Parathyroid adenoma (tissue), 2 donors: ENCODE measurements around the gene ITPR1.

ENCODE experiments used
- H2AFZ ChIP-seq: fragments of 300-600 bp; sonication (generic); one replicate; pipeline ENCODE4 v1.7.0; 2017; ENCODE audit warnings: antibody characterized with exemption, mild to moderate bottlenecking
- H3K27ac ChIP-seq: fragments of 300-600 bp; sonication (generic); one replicate; pipeline ENCODE4 v1.7.0; 2017
- H3K27me3 ChIP-seq: fragments of 300-600 bp; sonication (generic); one replicate; pipeline ENCODE4 v1.7.0; 2017; ENCODE audit warnings: low read length; ENCODE audit not compliant: control insufficient read depth, insufficient read depth
- H3K36me3 ChIP-seq: fragments of 300-600 bp; sonication (generic); one replicate; pipeline ENCODE4 v1.7.0; 2017; ENCODE audit warnings: low read length; ENCODE audit not compliant: control insufficient read depth, insufficient read depth
- H3K4me1 ChIP-seq: fragments of 300-600 bp; sonication (generic); one replicate; pipeline ENCODE4 v1.7.0; 2017; ENCODE audit warnings: control low read depth
- H3K4me2 ChIP-seq: fragments of 300-600 bp; sonication (generic); one replicate; pipeline ENCODE4 v1.7.0; 2017; ENCODE audit warnings: low read length
- H3K4me3 ChIP-seq: fragments of 300-600 bp; sonication (generic); one replicate; pipeline ENCODE4 v1.7.0; 2017; ENCODE audit warnings: low read depth, low read length
- H3K79me2 ChIP-seq: fragments of 300-600 bp; sonication (generic); one replicate; pipeline ENCODE4 v1.7.0; 2017; ENCODE audit warnings: control low read depth
- H3K9ac ChIP-seq: fragments of 300-600 bp; sonication (generic); one replicate; pipeline ENCODE4 v1.7.0; 2017; ENCODE audit warnings: mild to moderate bottlenecking
- H3K9me3 ChIP-seq: fragments of 300-600 bp; sonication (generic); one replicate; pipeline ENCODE4 v1.7.0; 2017; ENCODE audit warnings: low read length; ENCODE audit not compliant: control insufficient read depth
- TF ChIP-seq, protein P1 (sequence below): fragments of 300-600 bp; sonication (generic); IDR thresholded peaks from one replicate; pipeline ENCODE4 v1.7.0; 2017; ENCODE audit warnings: antibody characterized with exemption, mild to moderate bottlenecking
- donor health status: primary hyperparathyroidism.

The ITPR1 gene

DNA sequence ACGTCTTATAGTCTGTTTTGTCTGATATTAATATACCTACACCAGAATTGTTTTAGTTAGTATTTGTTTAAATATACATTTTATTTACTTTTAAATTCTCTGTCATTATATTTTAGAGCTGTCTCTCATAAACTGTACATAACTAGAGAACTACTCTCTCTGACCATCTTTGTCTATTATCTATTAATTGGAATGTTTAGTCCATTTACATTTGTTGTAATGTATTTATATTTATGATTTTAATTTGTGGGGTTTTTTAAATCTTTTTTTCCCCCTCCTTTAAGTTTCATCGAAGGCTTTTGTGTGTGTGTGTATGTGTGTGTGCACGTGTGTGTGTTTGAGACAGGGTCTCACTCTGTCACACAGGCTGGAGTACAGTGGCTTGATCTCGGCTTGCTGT is 47.1 kb downstream of the ITPR1 start:
- H3K79me2 ChIP-seq: peaks cover 47% of the 10 kb centered on the region
- no peak overlapping the region for H2AFZ ChIP-seq
- H3K36me3 ChIP-seq: no peaks in the 10 kb centered on the region
- no peaks in the 10 kb centered on the region for H3K9me3 ChIP-seq
- no peaks in the 10 kb centered on the region for H3K27me3 ChIP-seq
- no peak overlapping the region for H3K27ac ChIP-seq
- TF ChIP-seq, protein P1, sequence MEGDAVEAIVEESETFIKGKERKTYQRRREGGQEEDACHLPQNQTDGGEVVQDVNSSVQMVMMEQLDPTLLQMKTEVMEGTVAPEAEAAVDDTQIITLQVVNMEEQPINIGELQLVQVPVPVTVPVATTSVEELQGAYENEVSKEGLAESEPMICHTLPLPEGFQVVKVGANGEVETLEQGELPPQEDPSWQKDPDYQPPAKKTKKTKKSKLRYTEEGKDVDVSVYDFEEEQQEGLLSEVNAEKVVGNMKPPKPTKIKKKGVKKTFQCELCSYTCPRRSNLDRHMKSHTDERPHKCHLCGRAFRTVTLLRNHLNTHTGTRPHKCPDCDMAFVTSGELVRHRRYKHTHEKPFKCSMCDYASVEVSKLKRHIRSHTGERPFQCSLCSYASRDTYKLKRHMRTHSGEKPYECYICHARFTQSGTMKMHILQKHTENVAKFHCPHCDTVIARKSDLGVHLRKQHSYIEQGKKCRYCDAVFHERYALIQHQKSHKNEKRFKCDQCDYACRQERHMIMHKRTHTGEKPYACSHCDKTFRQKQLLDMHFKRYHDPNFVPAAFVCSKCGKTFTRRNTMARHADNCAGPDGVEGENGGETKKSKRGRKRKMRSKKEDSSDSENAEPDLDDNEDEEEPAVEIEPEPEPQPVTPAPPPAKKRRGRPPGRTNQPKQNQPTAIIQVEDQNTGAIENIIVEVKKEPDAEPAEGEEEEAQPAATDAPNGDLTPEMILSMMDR: no peak
- no peak overlapping the region for H3K4me2 ChIP-seq
- no peak overlapping the region for H3K4me3 ChIP-seq
- peaks cover 9% of the 10 kb centered on the region for H3K4me1 ChIP-seq
- H3K9ac ChIP-seq: no peak overlapping the region

DNA sequence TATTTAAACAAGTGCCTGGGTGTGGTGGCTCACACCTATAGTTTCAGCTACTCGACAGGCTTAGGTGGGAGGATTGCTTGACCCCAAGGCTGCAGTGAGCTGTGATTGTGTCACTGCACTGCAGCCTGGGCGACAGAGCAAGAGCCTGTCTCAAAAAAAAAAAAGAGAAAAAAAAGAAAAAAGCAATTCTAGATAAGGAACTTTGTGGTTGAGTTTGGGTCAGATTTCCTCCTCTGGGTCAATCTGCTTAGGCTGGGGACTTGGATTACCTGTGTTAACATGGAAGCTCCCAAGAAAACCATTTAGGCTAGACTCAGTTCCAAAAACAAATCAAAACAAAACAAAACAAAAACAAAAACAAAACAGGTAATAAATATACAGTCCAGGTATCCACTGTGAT is 50.0 kb downstream of the ITPR1 start:
- H3K4me2 ChIP-seq: no peak overlapping the region
- H3K4me1 ChIP-seq: peaks cover 25% of the 10 kb centered on the region
- H3K4me3 ChIP-seq: no peak overlapping the region
- no peaks in the 10 kb centered on the region for H3K9me3 ChIP-seq
- TF ChIP-seq, protein P1: no peak
- H3K27me3 ChIP-seq: no peaks in the 10 kb centered on the region
- peaks cover 48% of the 10 kb centered on the region for H3K79me2 ChIP-seq
- H3K36me3 ChIP-seq: no peaks in the 10 kb centered on the region
- H3K27ac ChIP-seq: no peak overlapping the region
- no peak overlapping the region for H3K9ac ChIP-seq
- H2AFZ ChIP-seq: no peak overlapping the region

DNA sequence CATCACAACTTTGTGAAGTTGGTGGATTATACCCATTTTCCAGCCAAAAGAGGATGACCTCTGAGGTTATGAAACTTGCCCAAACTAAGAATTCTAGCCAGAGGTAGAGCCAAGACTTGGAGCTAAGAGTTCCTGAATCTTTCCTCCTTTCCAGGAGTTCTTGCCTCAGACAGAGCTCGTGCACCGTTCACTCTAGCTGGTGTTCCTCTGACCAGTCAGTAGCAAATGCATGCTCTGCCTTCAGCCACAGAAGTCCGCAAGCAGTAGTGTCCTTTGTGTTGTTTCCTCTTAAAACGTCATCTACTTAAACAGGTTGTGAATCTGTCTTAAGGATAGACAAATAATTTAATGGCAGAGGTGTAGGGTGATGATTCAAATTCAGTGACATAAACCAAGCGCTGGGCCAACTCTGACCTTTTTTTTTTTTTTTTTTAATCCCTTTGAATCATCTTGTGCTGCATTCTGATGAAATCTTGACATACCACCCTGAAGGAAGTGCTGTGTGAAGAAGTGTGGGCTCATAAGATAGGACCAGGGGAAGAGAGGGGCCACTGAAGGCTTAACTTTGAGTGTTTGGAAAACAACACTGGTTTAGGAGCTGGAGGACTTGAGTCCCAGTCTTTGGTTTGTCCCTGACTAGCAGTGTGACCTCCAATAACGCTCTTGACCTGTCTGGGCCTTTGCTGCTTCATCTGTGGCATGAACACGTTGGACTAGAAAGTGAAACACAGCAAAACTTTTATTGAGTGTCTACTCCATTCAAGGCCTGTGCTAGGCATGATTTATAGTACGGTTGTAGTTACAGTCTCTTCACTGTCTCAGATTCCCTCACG is 53.4 kb downstream of the ITPR1 start:
- TF ChIP-seq, protein P1: no peak
- Histone ChIP-seq H3K36me3 (no peaks in the 10 kb centered on the region), H3K4me2 (peak overlapping the region; percentile 23), H3K27ac (peak overlapping the region; percentile 89), H3K9me3 (no peaks in the 10 kb centered on the region), H3K79me2 (peaks cover 27% of the 10 kb centered on the region), H3K4me1 (peaks cover 48% of the 10 kb centered on the region), H3K9ac (no peak overlapping the region), H3K27me3 (no peaks in the 10 kb centered on the region), H2AFZ (peak overlapping the region; percentile 53), H3K4me3 (no peak overlapping the region)

DNA sequence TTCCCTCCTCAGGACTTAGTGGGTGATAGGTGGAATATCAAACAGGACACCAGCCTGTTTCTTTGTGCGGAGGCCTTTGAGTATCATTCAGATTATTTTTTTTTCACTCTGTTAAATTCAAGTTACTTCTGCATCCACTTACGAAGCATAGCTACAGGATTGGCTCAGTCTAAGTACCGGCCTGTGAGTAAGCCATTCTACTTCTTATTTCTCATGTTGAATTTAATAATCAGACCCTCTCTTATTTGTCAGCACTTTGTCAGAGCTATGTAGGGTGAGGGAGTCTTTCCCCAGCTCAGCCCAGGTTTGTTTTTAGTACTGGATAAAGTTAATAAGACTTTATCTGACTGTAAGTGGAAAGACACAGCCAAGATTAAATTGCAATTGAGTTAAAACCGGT is 54.7 kb downstream of the ITPR1 start:
- Histone ChIP-seq H3K27me3 (no peaks in the 10 kb centered on the region), H3K79me2 (peaks cover 26% of the 10 kb centered on the region), H3K27ac (peak overlapping the region; percentile 89), H3K9me3 (no peaks in the 10 kb centered on the region), H3K36me3 (no peaks in the 10 kb centered on the region), H3K4me1 (peaks cover 50% of the 10 kb centered on the region), H2AFZ (peak overlapping the region; percentile 53), H3K9ac (no peak overlapping the region), H3K4me2 (peak overlapping the region; percentile 29), H3K4me3 (peak overlapping the region; percentile 22)
- TF ChIP-seq, protein P1: no peak

DNA sequence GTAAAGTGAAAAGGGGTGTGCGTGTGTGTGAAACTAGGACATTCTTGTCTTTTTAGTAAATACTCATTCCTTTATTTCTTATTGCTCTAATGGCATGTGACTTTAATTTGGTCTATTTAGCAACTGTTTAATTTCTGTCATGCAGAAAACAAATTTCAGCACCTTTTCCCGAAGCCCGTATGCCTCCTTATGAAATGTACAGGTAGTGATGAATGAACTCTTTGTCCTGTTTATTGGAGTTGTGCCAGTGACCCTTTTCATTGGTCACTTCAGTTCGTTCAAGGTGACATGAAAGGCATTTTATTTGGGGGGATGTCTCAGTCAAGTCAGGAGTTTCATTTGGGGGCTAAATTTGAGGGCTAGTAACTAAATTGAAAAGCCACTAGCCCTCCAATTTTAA is 55.2 kb downstream of the ITPR1 start:
- TF ChIP-seq, protein P1: no peak
- peak overlapping the region; percentile 48 for H3K4me2 ChIP-seq
- H3K4me1 ChIP-seq: peaks cover 49% of the 10 kb centered on the region
- peak overlapping the region; percentile 17 for H3K9ac ChIP-seq
- no peaks in the 10 kb centered on the region for H3K36me3 ChIP-seq
- no peaks in the 10 kb centered on the region for H3K9me3 ChIP-seq
- H3K27ac ChIP-seq: peak overlapping the region; percentile 89
- H3K79me2 ChIP-seq: peaks cover 25% of the 10 kb centered on the region
- H3K27me3 ChIP-seq: no peaks in the 10 kb centered on the region
- peak overlapping the region; percentile 40 for H2AFZ ChIP-seq
- peak overlapping the region; percentile 22 for H3K4me3 ChIP-seq
